Neuronal stem cell (in vitro differentiated cells): ENCODE results near the gene RUNX1.

Source experiments
- DNase-seq: peaks from one replicate; pipeline ENCODE4 v3.0.0-alpha.2; 2013; ENCODE audit warnings: low spot score
- H2AFZ ChIP-seq: one replicate; pipeline ENCODE4 v1.6.1; 2013; ENCODE audit warnings: mild to moderate bottlenecking, low read length, inconsistent platforms
- H2AK5ac ChIP-seq: 2 replicates; pipeline ENCODE4 v1.6.1; 2013; ENCODE audit warnings: low read depth, mild to moderate bottlenecking, inconsistent platforms, low read length, moderate library complexity, mixed read lengths
- H2BK120ac ChIP-seq: 2 replicates; pipeline ENCODE4 v1.6.1; 2013; ENCODE audit warnings: low read depth, mild to moderate bottlenecking, inconsistent platforms, low read length, moderate library complexity, mixed read lengths
- H2BK12ac ChIP-seq: one replicate; pipeline ENCODE4 v1.6.1; 2013; ENCODE audit warnings: low read length, inconsistent platforms
- H2BK15ac ChIP-seq: 2 replicates; pipeline ENCODE4 v1.6.1; 2013; ENCODE audit warnings: mild to moderate bottlenecking, low read length, inconsistent platforms, mixed read lengths
- H2BK5ac ChIP-seq: one replicate; pipeline ENCODE4 v1.6.1; 2013; ENCODE audit warnings: inconsistent platforms, mild to moderate bottlenecking, low read length, moderate library complexity
- H3K14ac ChIP-seq: one replicate; pipeline ENCODE4 v1.6.1; 2013; ENCODE audit warnings: low read length, inconsistent platforms
- H3K18ac ChIP-seq: 2 replicates; pipeline ENCODE4 v1.6.1; 2013; ENCODE audit warnings: low read length, inconsistent platforms
- H3K23ac ChIP-seq: 2 replicates; pipeline ENCODE4 v1.6.1; 2013; ENCODE audit warnings: low read depth, mild to moderate bottlenecking, mixed read lengths, low read length, inconsistent platforms; ENCODE audit not compliant: poor library complexity
- H3K27ac ChIP-seq: replicated peaks from 3 replicates; pipeline ENCODE4 v1.5.1; 2013; ENCODE audit warnings: low read length, inconsistent platforms
- H3K27me3 ChIP-seq, 3 experiments: 2 replicates each; pipeline ENCODE4 v1.6.1; 2013; ENCODE audit warnings: low read length in 3 of 3, mild to moderate bottlenecking in 2 of 3, inconsistent platforms in 1 of 3, low read depth in 1 of 3, mixed read lengths in 1 of 3, moderate library complexity in 1 of 3; ENCODE audit not compliant: control insufficient read depth in 3 of 3, insufficient read depth in 3 of 3
- H3K36me3 ChIP-seq, 2 donors: replicated peaks in 1 of 2; 2 replicates each; pipeline ENCODE4 v1.6.1; 2013; ENCODE audit warnings: low read length in 2 of 2; ENCODE audit not compliant: control insufficient read depth in 2 of 2, insufficient read depth in 2 of 2
- H3K4ac ChIP-seq: 2 replicates; pipeline ENCODE4 v1.6.1; 2013; ENCODE audit warnings: inconsistent platforms, mild to moderate bottlenecking, low read length, moderate library complexity
- H3K4me1 ChIP-seq, 2 donors: 1 replicate in 1 of 2; 2 replicates in 1 of 2; pipeline ENCODE4 v1.6.1; 2013; ENCODE audit warnings: low read length in 2 of 2, low read depth in 1 of 2; ENCODE audit not compliant: control insufficient read depth in 2 of 2, insufficient read depth in 1 of 2
- H3K4me2 ChIP-seq: one replicate; pipeline ENCODE4 v1.6.1; 2013; ENCODE audit warnings: mild to moderate bottlenecking, low read length, inconsistent platforms; ENCODE audit not compliant: insufficient read depth, poor library complexity, severe bottlenecking
- H3K4me3 ChIP-seq, 2 donors: 2 replicates each; pipeline ENCODE4 v1.5.1; 2013; ENCODE audit warnings: low read length in 2 of 2, mild to moderate bottlenecking in 2 of 2, inconsistent platforms in 1 of 2, moderate library complexity in 1 of 2
- H3K79me1 ChIP-seq: one replicate; pipeline ENCODE4 v1.6.1; 2013; ENCODE audit warnings: low read depth, mild to moderate bottlenecking, inconsistent platforms, low read length, moderate library complexity
- H3K9ac ChIP-seq: one replicate; pipeline ENCODE4 v1.6.1; 2013; ENCODE audit warnings: mild to moderate bottlenecking, low read depth, low read length, inconsistent platforms; ENCODE audit not compliant: poor library complexity
- H3K9me3 ChIP-seq, 2 donors: replicated peaks in 1 of 2; 2 replicates each; pipeline versions ENCODE3 to v1.6.1; 2013; ENCODE audit warnings: low read length in 2 of 2, mild to moderate bottlenecking in 2 of 2, inconsistent platforms in 1 of 2, low read depth in 1 of 2, mixed read lengths in 1 of 2, moderate library complexity in 1 of 2; ENCODE audit not compliant: control insufficient read depth in 2 of 2, insufficient read depth in 1 of 2
- H4K8ac ChIP-seq: one replicate; pipeline ENCODE4 v1.6.1; 2013; ENCODE audit warnings: low read depth, mild to moderate bottlenecking, inconsistent platforms, low read length, moderate library complexity
- H4K91ac ChIP-seq: one replicate; pipeline ENCODE4 v1.6.1; 2013; ENCODE audit warnings: low read length, low read depth, mild to moderate bottlenecking, inconsistent platforms; ENCODE audit not compliant: poor library complexity
- WGBS, 2 donors: extraction: QIAGEN DNeasy Blood & Tissue Kit; methylation state at CpG; one replicate each; pipeline ENCODE4 v1.1.7; 2013; ENCODE audit warnings: missing lambda C conversion rate in 2 of 2, mixed read lengths in 1 of 2; ENCODE audit not compliant: insufficient read length in 2 of 2, insufficient replicate concordance in 1 of 2; ENCODE audit errors: extremely low coverage in 2 of 2; 5-methylcytosine and 5-hydroxymethylcytosine counted together

The RUNX1 gene

DNA sequence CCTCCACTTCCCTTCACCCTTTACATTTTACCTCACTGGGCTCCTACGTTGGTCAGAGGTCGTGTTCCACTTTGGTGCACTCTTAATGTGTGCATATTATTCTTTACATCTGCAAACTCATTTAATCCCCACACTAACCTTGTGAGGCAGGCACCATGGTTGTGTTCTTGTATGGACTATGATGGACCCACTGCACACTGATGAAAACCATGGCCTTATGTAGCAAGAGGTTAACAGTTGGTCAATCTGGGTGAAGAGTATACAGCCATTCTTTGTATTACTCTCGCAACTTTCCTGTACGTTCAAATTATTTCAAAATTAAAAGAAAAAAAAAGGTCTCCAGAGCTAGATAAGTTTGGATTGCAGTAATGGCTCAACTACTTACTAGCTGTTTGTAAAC, 78.5 kb downstream of the RUNX1 start:
- H3K27me3 ChIP-seq: no peaks in the 10 kb centered on the region
- H3K79me1 ChIP-seq: no peaks in the 10 kb centered on the region
- no peak overlapping the region for H2AFZ ChIP-seq
- no peak overlapping the region for H2AK5ac ChIP-seq
- H2BK12ac ChIP-seq: no peak overlapping the region
- no peaks in the 10 kb centered on the region for H3K36me3 ChIP-seq
- H3K9ac ChIP-seq: no peak overlapping the region
- no peak overlapping the region for H3K18ac ChIP-seq
- DNase-seq: no peak
- no peak overlapping the region for H3K23ac ChIP-seq
- no peak overlapping the region for H3K4me3 ChIP-seq
- H3K27ac ChIP-seq: no peak overlapping the region
- H3K4ac ChIP-seq: no peak overlapping the region
- no peak overlapping the region for H4K91ac ChIP-seq
- H2BK5ac ChIP-seq: no peak overlapping the region
- no peaks in the 10 kb centered on the region for H3K9me3 ChIP-seq
- no peak overlapping the region for H3K14ac ChIP-seq
- H2BK120ac ChIP-seq: no peak overlapping the region
- no CpG with 5 or more reads among the region's 4 CpGs for WGBS, 2 donors
- H3K4me1 ChIP-seq: peaks cover 0 to 3% of the 10 kb centered on the region in 2 donors
- no peak overlapping the region for H3K4me2 ChIP-seq
- no peak overlapping the region for H4K8ac ChIP-seq
- H2BK15ac ChIP-seq: no peak overlapping the region

DNA sequence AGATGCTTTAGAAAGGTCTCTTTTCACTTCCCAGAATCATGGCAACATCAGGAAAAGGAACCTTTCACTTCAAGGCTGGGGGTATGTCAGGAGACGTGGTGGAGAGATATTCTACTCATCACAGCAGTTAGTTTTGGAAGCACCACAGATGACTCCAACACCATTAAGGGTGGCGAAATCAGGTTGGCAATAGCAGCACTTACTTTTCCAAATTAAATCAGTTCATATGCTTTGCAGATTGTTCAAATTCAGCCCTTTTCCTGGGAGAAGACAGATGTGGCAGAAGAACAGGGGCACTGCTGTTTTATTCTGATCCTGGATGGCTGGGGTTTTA, 79.0 kb downstream of the RUNX1 start:
- Histone ChIP-seq H4K8ac (no peak overlapping the region), H3K9ac (no peak overlapping the region), H3K27ac (no peak overlapping the region), H3K36me3 (no peaks in the 10 kb centered on the region), H2AK5ac (no peak overlapping the region), H3K14ac (no peak overlapping the region), H3K27me3 (no peaks in the 10 kb centered on the region), H2BK12ac (no peak overlapping the region), H4K91ac (no peak overlapping the region), H3K4me2 (no peak overlapping the region), H3K18ac (no peak overlapping the region), H2BK15ac (no peak overlapping the region), H3K4ac (no peak overlapping the region), H3K79me1 (no peaks in the 10 kb centered on the region), H3K23ac (no peak overlapping the region), H2AFZ (no peak overlapping the region), H2BK120ac (no peak overlapping the region), H3K4me3 (no peak overlapping the region), H2BK5ac (no peak overlapping the region), H3K4me1 (peaks cover 0 to 3% of the 10 kb centered on the region in 2 donors), H3K9me3 (no peaks in the 10 kb centered on the region)
- no peak for DNase-seq
- WGBS, 2 donors: no CpG with 5 or more reads among the region's 2 CpGs

- H3K36me3 ChIP-seq: no peaks in the 10 kb centered on the region
- no peak overlapping the region for H3K23ac ChIP-seq
- H3K27me3 ChIP-seq: no peaks in the 10 kb centered on the region
- H4K8ac ChIP-seq: no peak overlapping the region
- DNase-seq: no peak
- H2BK5ac ChIP-seq: no peak overlapping the region
- H3K14ac ChIP-seq: no peak overlapping the region
- H2BK120ac ChIP-seq: no peak overlapping the region
- H2AK5ac ChIP-seq: no peak overlapping the region
- peaks cover 0 to 5% of the 10 kb centered on the region in 2 donors for H3K4me1 ChIP-seq
- no peak overlapping the region for H3K18ac ChIP-seq
- no peak overlapping the region for H3K27ac ChIP-seq
- H4K91ac ChIP-seq: no peak overlapping the region
- no CpG with 5 or more reads among the region's 8 CpGs for WGBS, 2 donors
- H2BK12ac ChIP-seq: no peak overlapping the region
- no peak overlapping the region for H3K9ac ChIP-seq
- no peak overlapping the region for H3K4me2 ChIP-seq
- H2BK15ac ChIP-seq: no peak overlapping the region
- H3K4me3 ChIP-seq: no peak overlapping the region
- H3K79me1 ChIP-seq: no peaks in the 10 kb centered on the region
- H2AFZ ChIP-seq: no peak overlapping the region
- H3K4ac ChIP-seq: no peak overlapping the region
- H3K9me3 ChIP-seq: no peaks in the 10 kb centered on the region
Measured at GRCh38 chr21:34969423-34970166, 79.5 kb downstream of the RUNX1 start.

DNA sequence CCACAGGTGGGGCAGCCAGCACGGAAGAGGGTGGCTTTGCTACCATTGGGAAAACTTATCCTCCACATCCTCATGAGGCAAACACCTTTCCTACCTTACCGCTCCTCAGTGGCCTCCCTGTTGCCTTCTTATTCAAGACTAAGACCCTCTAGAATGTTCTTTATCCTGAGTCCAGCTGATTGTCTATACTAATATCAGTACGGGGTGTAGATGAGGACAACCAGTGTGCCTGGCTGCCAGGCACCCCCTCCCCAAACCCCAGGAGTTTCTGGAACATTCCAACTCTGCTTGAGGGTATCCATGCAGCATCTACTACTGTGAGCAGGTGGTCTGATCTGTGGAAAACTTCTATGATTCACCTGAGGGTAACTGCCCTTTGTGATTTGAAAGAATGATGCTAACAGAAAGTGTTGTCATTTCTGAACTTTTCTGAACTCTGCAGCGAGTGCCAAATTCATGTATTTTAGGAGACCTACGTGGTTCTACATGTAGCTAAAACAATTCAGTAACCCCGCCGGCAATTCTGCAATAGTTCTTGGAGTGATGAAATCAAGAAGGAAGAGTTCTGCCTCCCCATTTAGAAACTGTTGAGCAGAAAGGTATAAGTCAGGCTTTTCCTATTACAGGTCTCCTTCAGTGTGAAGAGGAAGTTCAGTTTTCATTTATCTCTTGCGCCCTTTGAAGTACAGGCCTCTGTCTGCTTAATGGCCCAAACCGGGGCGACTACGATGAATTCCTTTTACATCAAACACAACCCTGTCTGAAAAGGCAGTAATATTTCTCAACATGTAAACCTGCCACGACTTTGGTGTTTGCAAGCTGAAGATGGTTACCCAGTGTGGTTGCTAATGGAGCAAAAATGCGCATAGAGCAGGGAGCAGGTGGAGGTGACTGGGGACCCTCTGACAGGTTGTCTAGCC, 80.4 kb downstream of the RUNX1 start:
- Histone ChIP-seq H3K79me1 (no peaks in the 10 kb centered on the region), H2BK5ac (no peak overlapping the region), H3K23ac (peak overlapping the region; percentile 28), H3K9me3 (no peaks in the 10 kb centered on the region), H3K27me3 (no peaks in the 10 kb centered on the region), H3K36me3 (no peaks in the 10 kb centered on the region), H3K14ac (no peak overlapping the region), H4K8ac (no peak overlapping the region), H2BK12ac (no peak overlapping the region), H3K9ac (no peak overlapping the region), H3K4ac (no peak overlapping the region), H2AFZ (no peak overlapping the region), H3K18ac (no peak overlapping the region), H2BK15ac (no peak overlapping the region), H3K4me1 (peaks cover 0 to 5% of the 10 kb centered on the region in 2 donors), H2AK5ac (no peak overlapping the region), H2BK120ac (no peak overlapping the region), H3K4me2 (no peak overlapping the region), H4K91ac (no peak overlapping the region), H3K27ac (no peak overlapping the region), H3K4me3 (no peak overlapping the region)
- no peak for DNase-seq
- WGBS, 2 donors: no CpG with 5 or more reads among the region's 13 CpGs
